Activated CD4-positive, alpha-beta T cell treated with anti-CD3 and anti-CD28 coated beads, Interleukin-2, amount 50 U/mL, for 1 hour (primary cell): ENCODE data around the gene SMG5.

ENCODE experiments used
- DNase-seq: peaks from one replicate; pipeline ENCODE4 v3.0.0-alpha.2; 2020

The SMG5 gene

GRCh38 chr1:156204686-156205085 is 77.9 kb downstream of the SMG5 start:
- no peak for DNase-seq

GRCh38 chr1:156203331-156203730 is 79.3 kb downstream of the SMG5 start:
- DNase-seq = no peak

GRCh38 chr1:156200044-156200443 is 82.6 kb downstream of the SMG5 start:
- no peak for DNase-seq
